PC-9 (cell line): ENCODE data around the gene TPCN2.

Experiments
- EZH2 ChIP-seq: fragments of 200-600 bp; sonication (generic); IDR thresholded peaks from 2 replicates; pipeline ENCODE4 v1.8.0; 2017; ENCODE audit warnings: antibody characterized with exemption, low read depth
- TF ChIP-seq, protein P1 (sequence below): fragments of 200-600 bp; sonication (generic); conservative IDR thresholded peaks from 2 replicates; pipeline ENCODE4 v1.6.1; 2017; ENCODE audit warnings: mixed run types, antibody characterized with exemption, mild to moderate bottlenecking, moderate library complexity

DNA sequence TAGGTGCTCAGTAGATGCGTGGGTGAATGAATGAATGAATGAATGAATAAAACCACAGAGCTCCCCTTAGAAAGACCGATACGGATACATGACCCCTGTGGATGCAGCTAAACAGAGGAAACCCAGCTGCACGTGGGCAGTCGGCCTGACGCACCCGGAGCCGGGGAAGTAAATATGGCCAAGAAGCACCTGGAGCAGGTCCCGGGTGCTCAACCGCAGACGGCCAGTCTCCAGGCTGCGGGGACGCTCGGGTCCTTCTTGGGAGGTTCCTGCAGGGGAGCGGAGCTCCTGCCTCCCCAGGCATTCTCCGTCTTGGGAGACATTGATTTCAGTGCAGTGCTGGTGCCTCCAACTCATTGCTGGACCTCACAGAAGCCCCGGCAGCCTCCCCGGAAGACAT, 11.7 kb upstream of the TPCN2 start:
- TF ChIP-seq, protein P1, sequence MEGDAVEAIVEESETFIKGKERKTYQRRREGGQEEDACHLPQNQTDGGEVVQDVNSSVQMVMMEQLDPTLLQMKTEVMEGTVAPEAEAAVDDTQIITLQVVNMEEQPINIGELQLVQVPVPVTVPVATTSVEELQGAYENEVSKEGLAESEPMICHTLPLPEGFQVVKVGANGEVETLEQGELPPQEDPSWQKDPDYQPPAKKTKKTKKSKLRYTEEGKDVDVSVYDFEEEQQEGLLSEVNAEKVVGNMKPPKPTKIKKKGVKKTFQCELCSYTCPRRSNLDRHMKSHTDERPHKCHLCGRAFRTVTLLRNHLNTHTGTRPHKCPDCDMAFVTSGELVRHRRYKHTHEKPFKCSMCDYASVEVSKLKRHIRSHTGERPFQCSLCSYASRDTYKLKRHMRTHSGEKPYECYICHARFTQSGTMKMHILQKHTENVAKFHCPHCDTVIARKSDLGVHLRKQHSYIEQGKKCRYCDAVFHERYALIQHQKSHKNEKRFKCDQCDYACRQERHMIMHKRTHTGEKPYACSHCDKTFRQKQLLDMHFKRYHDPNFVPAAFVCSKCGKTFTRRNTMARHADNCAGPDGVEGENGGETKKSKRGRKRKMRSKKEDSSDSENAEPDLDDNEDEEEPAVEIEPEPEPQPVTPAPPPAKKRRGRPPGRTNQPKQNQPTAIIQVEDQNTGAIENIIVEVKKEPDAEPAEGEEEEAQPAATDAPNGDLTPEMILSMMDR: no peak
- no peak for TF ChIP-seq EZH2
